Measurements from ENCODE around the gene IL17B. TPM values are rescaled to one million over a fixed set of nuclear protein-coding genes. Genes with fewer than 3 reads are reported as not detected.

IL17B gene
- total RNA-seq, 2 donors from 2014 or later, result not detected

GRCh38 chr5:149380466-149381121 is 1.5 kb upstream of the IL17B start:
- no peak overlapping the region for H3K27ac ChIP-seq (ENCODE audit: low read depth, low read length)
- Mint-ChIP-seq H3K36me3 (ENCODE audit: low read depth) (no peaks in the 10 kb centered on the region), H3K9me3 (no peaks in the 10 kb centered on the region), H3K4me3 (no peak overlapping the region), H3K4me1 (peaks cover 9% of the 10 kb centered on the region), H3K27ac (no peak overlapping the region), H3K27me3 (ENCODE audit: insufficient read depth) (no peaks in the 10 kb centered on the region)
- no peaks in the 10 kb centered on the region for H3K36me3 ChIP-seq (ENCODE audit: control insufficient read depth, insufficient read depth, low read length)
- no peak for TF ChIP-seq CTCF (conservative IDR thresholded peaks at IDR 0.05)
- no peak for DNase-seq
- no peaks in the 10 kb centered on the region for H3K9me3 ChIP-seq (ENCODE audit: control insufficient read depth, low read length)
- 69 to 83% methylated on average over 10 to 16 of the region's 16 CpGs for WGBS, 2 experiments (ENCODE audit: insufficient coverage in 1 of 2, insufficient read length in 1 of 2)
- no peak overlapping the region for H3K9ac ChIP-seq (ENCODE audit: extremely low read depth, low read length, poor library complexity, severe bottlenecking)
- H3K4me1 ChIP-seq (ENCODE audit: control insufficient read depth, insufficient read depth, low read length), result peaks cover under 1% of the 10 kb centered on the region
- H3K27me3 ChIP-seq (ENCODE audit: control insufficient read depth, insufficient read depth, low read length, poor library complexity, severe bottlenecking), result no peaks in the 10 kb centered on the region
- no peak overlapping the region for H3K4me3 ChIP-seq (ENCODE audit: low read length)

GRCh38 chr5:149379818-149380374 is 804 bp upstream of the IL17B start:
- Mint-ChIP-seq H3K4me1 (peaks cover 5% of the 10 kb centered on the region), H3K9me3 (no peaks in the 10 kb centered on the region), H3K4me3 (no peak overlapping the region), H3K27me3 (ENCODE audit: insufficient read depth) (no peaks in the 10 kb centered on the region), H3K27ac (no peak overlapping the region), H3K36me3 (ENCODE audit: low read depth) (no peaks in the 10 kb centered on the region)
- Histone ChIP-seq H3K9ac (ENCODE audit: extremely low read depth, low read length, poor library complexity, severe bottlenecking) (no peak overlapping the region), H3K27ac (ENCODE audit: low read depth, low read length) (no peak overlapping the region), H3K4me3 (ENCODE audit: low read length) (no peak overlapping the region), H3K27me3 (ENCODE audit: control insufficient read depth, insufficient read depth, low read length, poor library complexity, severe bottlenecking) (no peaks in the 10 kb centered on the region), H3K4me1 (ENCODE audit: control insufficient read depth, insufficient read depth, low read length) (no peaks in the 10 kb centered on the region), H3K9me3 (ENCODE audit: control insufficient read depth, low read length) (no peaks in the 10 kb centered on the region), H3K36me3 (ENCODE audit: control insufficient read depth, insufficient read depth, low read length) (no peaks in the 10 kb centered on the region)
- TF ChIP-seq CTCF (conservative IDR thresholded peaks at IDR 0.05), result no peak
- DNase-seq, result no peak
- WGBS, 2 experiments (ENCODE audit: insufficient coverage in 1 of 2, insufficient read length in 1 of 2), result 92 to 100% methylated on average over 4 to 5 of the region's 5 CpGs

- H3K4me1 Mint-ChIP-seq, result peaks cover 5% of the 10 kb centered on the region
- no peak overlapping the region for H3K9ac ChIP-seq (ENCODE audit: extremely low read depth, low read length, poor library complexity, severe bottlenecking)
- H3K4me1 ChIP-seq (ENCODE audit: control insufficient read depth, insufficient read depth, low read length), result no peaks in the 10 kb centered on the region
- 76 to 80% methylated on average over 4 to 5 of the region's 5 CpGs for WGBS, 2 experiments (ENCODE audit: insufficient coverage in 1 of 2, insufficient read length in 1 of 2)
- no peaks in the 10 kb centered on the region for H3K27me3 Mint-ChIP-seq (ENCODE audit: insufficient read depth)
- H3K27me3 ChIP-seq (ENCODE audit: control insufficient read depth, insufficient read depth, low read length, poor library complexity, severe bottlenecking), result no peaks in the 10 kb centered on the region
- no peaks in the 10 kb centered on the region for H3K36me3 ChIP-seq (ENCODE audit: control insufficient read depth, insufficient read depth, low read length)
- no peak for DNase-seq
- no peak for TF ChIP-seq CTCF (conservative IDR thresholded peaks at IDR 0.05)
- H3K27ac ChIP-seq (ENCODE audit: low read depth, low read length), result no peak overlapping the region
- H3K9me3 Mint-ChIP-seq, result no peaks in the 10 kb centered on the region
- no peaks in the 10 kb centered on the region for H3K9me3 ChIP-seq (ENCODE audit: control insufficient read depth, low read length)
- no peak overlapping the region for H3K27ac Mint-ChIP-seq
- no peak overlapping the region for H3K4me3 Mint-ChIP-seq
- no peaks in the 10 kb centered on the region for H3K36me3 Mint-ChIP-seq (ENCODE audit: low read depth)
- H3K4me3 ChIP-seq (ENCODE audit: low read length), result no peak overlapping the region
These were observed 761 bp downstream of the IL17B start for GRCh38 chr5:149378241-149378820.

Data from endodermal cell (in vitro differentiated cells).